Measurements from ENCODE around the gene UBR4.

UBR4 gene

DNA sequence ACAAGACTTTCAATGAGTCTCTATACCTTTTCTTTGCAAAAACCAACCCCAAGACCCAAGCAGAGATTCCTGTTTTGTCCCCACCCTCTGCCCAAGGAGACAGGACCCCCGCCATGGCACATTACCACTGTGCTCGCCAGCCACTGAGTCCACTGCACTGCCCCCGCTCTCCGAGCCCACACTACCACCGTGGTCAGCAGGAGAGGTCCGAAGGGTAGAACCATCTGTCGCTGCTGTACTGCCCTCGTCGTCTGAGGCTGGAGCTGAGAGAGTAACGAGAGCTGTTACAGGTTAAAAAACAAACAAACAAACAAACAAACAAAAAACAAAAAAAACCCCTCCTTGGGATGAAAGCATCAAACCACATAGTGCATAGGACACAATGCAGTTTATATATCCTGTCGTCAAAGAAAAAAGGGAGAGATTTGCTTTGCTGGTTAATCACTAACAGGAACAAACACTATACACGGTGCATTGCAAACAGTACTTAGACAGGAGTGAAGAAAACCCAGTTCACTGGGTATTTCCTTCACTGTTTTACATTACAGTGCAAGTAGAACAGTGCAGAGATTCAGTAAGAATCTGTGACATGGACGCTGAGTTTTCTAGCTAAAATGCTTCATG lies 71.0 kb downstream of the UBR4 start:
- no peak for DNase-seq (ENCODE audit: low spot score)

DNA sequence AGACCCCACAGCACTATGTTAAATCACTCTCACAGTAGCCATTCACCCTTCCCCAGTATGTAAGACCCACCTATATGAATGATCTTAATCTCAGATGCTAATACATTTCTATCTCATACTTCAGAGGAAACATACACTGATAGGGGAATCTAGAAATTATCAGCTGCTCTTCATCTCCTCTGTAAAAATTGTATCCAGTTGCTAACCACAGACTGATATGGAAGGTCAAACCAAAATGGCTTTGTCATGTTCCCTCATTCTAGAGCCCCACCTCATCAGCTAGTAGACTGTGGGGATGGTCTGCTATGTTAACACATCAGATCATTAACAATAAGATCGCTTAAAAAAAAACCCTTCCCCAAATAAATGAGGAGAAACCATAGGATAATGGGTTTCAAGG lies 71.7 kb downstream of the UBR4 start:
- DNase-seq (ENCODE audit: low spot score) = no peak

DNA sequence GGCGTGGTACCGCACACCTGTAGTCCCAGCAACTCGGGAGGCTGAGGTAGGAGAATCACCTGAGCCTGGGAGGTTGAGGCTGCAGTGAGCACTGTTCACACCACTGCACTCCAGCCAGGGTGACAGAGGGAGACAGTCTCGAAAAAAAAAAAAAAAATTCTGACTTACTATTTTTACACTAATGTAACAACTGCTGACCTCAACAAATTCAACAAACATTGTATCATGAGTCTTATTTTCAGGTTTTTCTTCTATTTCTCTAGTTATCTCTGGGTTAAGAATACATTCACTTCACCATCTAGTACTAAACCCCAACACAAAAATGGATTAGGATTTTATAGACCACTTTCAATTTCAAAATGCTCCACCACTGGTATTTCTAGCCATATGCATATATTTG lies 72.9 kb downstream of the UBR4 start:
- DNase-seq (ENCODE audit: low spot score) = no peak

DNA sequence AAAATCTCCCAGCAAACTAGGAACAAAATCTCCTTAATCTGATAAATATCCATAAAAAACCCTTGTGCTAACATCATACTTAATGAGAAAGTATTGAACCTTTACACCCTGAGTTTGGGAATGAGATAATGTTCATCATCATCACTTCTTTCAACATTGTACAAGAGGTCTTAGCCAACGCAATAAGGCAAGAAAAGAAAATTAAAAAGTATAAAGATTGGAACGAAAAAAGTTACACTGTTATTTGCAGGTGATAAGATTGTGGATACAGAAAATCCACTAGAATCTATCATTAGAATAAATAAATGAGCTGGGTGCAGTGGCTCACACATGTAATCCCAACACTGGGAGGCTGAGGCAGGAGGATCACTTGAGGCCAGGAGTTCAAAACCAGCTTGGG lies 76.7 kb downstream of the UBR4 start:
- DNase-seq (ENCODE audit: low spot score) = no peak

- no peak for DNase-seq (ENCODE audit: low spot score)
These were observed 79.6 kb downstream of the UBR4 start for GRCh38 chr1:19130468-19130867.

DNA sequence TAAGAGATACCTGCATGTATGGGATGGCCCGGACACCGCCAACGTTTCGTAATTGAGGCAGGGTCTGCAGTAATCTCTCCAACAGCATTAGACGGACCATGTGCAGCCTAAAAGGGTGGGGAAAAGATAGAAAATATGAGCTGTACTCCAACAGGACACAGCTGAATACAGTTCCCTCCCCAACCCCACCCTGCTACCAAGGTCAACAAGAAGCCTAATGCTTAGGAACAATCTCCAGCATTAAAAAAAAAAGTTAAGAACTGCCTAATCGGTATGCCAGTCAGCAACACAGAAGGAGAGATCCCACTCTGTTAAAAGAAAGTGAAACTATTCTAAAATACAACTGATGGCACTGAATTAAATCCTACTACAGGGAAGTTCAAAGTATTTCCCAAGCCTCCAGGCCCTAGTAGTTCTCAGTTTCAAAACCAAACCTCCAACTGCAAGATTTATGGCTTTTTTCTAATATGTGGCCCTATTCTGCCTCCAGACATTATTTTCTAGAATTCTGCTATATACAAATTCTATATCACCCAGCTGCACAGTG lies 81.0 kb downstream of the UBR4 start:
- no peak for DNase-seq (ENCODE audit: low spot score)

DNA sequence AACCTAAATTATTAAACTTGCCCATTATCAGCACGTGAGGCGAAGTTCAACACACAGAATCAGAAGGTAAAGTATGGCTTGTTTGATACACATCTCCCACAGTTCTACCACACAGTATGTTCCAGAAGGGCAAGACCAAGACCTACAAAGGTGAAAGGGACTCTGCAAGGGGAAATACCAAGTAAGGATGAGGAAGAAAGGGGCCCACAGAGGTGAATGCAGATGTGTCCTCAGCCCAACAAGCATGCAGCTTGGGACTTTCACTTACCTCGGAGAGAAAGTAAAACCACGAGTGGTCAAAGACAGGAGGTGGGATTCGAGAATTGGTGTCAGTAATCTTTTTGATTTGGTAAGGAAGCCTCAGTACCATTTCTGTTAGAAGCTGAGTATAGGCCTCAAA lies 85.8 kb downstream of the UBR4 start:
- DNase-seq (ENCODE audit: low spot score) = no peak

DNA sequence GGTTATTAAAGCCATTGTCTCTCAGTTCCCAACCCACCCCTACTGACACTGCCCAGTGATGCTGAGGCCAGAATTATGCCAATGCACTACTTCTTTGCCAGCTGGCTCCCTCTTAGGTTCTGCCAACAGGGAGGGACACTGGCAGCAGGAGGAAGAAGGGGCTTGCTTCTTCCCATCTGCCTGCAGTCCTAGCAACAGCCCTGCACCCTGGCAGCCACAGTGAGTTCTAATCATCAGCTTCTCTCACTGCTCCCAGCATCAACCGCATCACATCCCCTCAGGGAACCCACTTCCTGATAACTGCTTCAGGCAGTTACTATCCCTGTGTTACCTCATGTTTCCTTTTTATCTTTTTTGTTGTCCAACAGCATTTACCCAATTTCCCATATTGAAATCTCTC lies 86.2 kb downstream of the UBR4 start:
- no peak for DNase-seq (ENCODE audit: low spot score)

GRCh38 chr1:19122668-19123067 lies 87.4 kb downstream of the UBR4 start:
- peak; percentile 10 for DNase-seq (ENCODE audit: low spot score)

- no peak for DNase-seq (ENCODE audit: low spot score)
These were observed 88.9 kb downstream of the UBR4 start for GRCh38 chr1:19121192-19121591.

- no peak for DNase-seq (ENCODE audit: low spot score)
These were observed 90.0 kb downstream of the UBR4 start for GRCh38 chr1:19120070-19120469.

- no peak for DNase-seq (ENCODE audit: low spot score)
These were observed 94.8 kb downstream of the UBR4 start for GRCh38 chr1:19115082-19115808.

DNA sequence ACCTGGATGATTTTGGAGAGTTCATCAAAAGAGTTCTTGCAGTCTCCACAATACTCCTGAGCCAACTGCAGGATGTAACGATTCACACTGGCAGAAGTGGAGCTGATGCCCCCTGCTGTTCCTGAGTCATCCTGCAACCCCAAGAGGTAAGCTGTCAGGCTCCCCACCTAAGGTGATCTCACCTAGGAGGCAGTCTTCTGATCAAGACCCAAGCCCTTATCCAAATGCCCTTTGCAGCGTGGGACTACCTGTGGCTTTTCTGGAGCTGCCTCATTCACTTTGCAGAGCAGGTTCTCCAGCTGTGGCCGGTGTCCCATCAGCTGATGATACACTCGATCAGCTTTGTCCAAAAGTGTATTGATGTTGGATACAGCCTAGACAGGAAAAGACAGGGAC lies 96.4 kb downstream of the UBR4 start:
- DNase-seq (ENCODE audit: low spot score) = peak; percentile 37

- DNase-seq (ENCODE audit: low spot score) = no peak
These were observed 97.0 kb downstream of the UBR4 start for GRCh38 chr1:19112891-19113696.

DNA sequence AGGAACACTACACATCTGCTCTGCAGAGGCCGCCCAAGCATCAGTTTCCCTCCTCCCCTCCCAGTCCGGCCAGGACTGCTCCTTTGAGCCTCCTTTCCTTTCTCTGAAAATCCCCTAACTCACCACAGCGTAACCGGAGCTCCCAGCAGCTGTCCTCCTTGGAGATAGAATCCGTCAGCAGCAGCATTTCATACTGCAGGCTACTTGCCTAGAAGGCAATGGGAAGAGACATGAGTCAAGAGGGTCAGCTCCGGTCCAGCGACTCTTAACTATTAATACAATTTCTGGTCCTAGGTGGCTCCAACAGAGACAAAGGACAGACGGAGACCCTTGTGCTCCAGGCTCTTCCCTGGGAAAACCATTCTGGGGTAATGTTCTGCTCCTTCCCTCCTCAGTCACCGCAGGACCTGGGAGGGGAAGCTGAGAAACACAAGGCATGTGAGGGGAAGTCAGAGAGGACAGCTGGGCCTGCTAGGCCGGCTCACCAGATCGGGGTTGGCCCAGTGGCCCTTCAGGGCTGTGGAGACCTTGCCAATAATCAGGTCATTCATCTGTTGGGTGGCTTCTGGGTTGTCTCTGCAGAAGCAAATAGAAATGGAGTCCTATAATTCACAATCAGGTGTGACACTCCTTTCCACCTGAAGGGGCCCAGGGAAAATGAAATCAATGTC lies 99.7 kb downstream of the UBR4 start:
- no peak for DNase-seq (ENCODE audit: low spot score)

DNA sequence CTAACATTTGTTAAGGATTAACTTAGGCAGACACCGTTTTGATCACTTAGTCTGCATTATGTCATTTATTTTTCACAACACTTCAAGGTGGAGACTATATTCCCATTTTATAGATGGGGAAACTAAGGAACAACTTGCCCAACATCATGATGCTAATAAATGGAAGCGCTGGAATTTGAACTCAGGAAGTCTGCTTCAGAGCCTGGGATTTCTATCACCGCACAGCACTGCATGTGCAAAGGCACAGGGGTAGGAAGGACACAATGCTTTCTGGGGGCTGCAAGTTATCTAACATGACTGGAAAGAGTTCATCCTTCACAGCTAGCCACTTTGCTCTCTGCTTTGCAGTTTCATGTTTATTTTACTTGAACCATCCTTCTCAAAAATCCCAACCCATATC lies 100.5 kb downstream of the UBR4 start:
- DNase-seq (ENCODE audit: low spot score) = no peak

- DNase-seq (ENCODE audit: low spot score) = no peak
These were observed 108.8 kb downstream of the UBR4 start for GRCh38 chr1:19101244-19101643.

GRCh38 chr1:19100028-19100427 lies 110.0 kb downstream of the UBR4 start:
- no peak for DNase-seq (ENCODE audit: low spot score)

- DNase-seq (ENCODE audit: low spot score) = no peak
These were observed 113.1 kb downstream of the UBR4 start for GRCh38 chr1:19096990-19097389.

DNA sequence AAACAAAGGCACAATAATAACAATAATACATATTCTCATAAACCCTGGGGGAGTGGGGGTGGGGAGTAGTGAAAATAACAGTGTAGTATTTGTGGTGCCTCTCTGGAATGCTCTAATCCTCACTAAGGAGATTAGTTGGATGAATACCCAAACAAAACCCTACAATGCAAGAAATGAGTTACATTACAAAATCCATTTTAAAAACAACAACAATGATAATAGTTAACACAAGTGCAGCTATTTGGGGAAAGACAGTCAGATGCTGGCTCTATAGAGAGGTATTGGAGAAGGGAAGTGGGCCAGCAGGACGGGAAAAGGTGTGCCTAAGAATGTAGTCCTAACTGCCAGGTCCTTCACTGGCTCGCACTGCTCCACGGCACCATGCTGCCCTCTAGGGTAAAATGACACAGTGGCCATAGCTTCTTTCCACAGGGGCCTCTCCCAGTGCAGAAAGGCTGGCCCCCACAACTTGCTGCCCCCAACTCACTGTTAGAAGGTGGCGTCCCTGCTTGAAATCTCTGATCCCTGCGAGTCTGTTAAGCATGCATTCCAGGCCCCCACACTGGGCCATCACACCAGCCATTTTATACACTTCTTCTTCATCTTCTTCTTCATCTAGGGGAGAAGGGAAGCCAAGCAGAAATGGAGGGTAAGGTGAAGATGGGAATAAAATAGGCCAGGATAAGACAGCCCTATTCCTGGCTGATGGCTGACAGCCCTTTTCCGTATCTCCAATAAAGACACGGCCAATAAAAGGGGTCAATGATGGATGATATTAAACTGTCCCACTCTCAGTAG lies 113.8 kb downstream of the UBR4 start:
- peak; percentile 52 for DNase-seq (ENCODE audit: low spot score)

DNA sequence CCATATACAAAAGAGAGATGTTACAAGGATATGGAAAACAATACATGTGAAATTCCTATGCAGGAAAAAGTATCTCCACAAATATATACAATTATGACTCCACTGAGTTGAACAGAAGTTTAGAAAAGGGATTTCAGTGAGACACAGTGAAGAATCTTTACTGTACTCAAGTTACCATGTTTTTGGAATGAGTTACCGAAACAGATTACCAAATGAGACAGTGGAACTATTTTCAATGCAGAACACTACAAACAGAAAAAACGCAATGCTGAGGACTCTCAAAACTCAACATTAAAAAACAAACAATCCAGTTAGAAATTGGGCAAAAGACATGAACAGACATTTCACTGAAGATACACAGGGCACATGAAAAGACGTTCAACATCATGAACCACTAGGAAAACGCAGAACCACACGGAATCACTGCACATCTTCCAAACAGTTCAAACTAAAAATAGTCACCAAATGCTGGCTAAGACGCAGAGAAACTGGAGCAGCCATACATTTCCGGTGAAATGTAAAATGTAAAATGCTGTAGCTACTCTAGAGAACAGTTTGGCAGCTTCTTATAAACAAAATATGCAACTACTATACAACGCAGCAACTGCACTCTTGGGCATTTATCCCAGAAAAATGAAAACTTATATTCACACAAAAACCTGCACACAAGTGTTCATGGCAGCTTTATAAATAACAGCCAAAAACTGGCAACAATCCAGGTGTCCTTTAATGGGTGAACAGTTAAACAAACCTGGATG lies 118.7 kb downstream of the UBR4 start:
- DNase-seq (ENCODE audit: low spot score) = no peak

Measured in AG08395 (cell line).